Measurements from ENCODE around the gene DERA. TPM values are rescaled to one million over a fixed set of nuclear protein-coding genes. Genes with fewer than 3 reads are reported as not detected.

The DERA gene
- total and polyA plus RNA-seq, 2 of the 13 experiments (the other 11 are each of a cell fraction or from before 2014, with no cell fraction given) = 24.0 to 51.3 TPM

- Histone ChIP-seq H3K27me3 (ENCODE audit: control insufficient read depth in 1 of 2, insufficient read depth in 2 of 2, low read length in 2 of 2) (no peaks in the 10 kb centered on the region), H3K4me2 (ENCODE audit: low read depth, low read length) (no peak overlapping the region), H3K9ac (ENCODE audit: insufficient read depth, low read depth, low read length) (no peak overlapping the region), H3K4me1 (ENCODE audit: insufficient read depth, low read length) (peaks cover 3% of the 10 kb centered on the region), H3K36me3 (replicated peaks in 1 of 2; ENCODE audit: control insufficient read depth in 1 of 2, insufficient read depth in 2 of 2, low read length in 2 of 2) (no peaks in the 10 kb centered on the region), H3K9me3 (ENCODE audit: low read length) (no peaks in the 10 kb centered on the region), H3K27ac (ENCODE audit: extremely low read length, insufficient read depth, low read length) (no peak overlapping the region), H3K4me3 (replicated peaks in 1 of 3; ENCODE audit: insufficient read depth in 1 of 3, low read depth in 2 of 3, low read length in 3 of 3) (no peak overlapping the region), H2AFZ (ENCODE audit: low read length) (no peak overlapping the region), H4K20me1 (ENCODE audit: insufficient read depth, low read length) (no peaks in the 10 kb centered on the region), H3K79me2 (ENCODE audit: insufficient read depth, low read length) (no peaks in the 10 kb centered on the region)
- no peak for TF ChIP-seq ZNF652 (CRISPR knock-in tag; IDR thresholded peaks at IDR 0.05; ENCODE audit: borderline replicate concordance, low read depth)
- TF ChIP-seq CSRNP2 (CRISPR knock-in tag; conservative IDR thresholded peaks at IDR 0.05; ENCODE audit: low read depth) = no peak
- TF ChIP-seq ZNF891 (CRISPR knock-in tag; IDR thresholded peaks at IDR 0.05) = no peak
- no peak for TF ChIP-seq MBD4 (IDR thresholded peaks at IDR 0.05; ENCODE audit: borderline replicate concordance, low read length)
- TF ChIP-seq ZNF615 (CRISPR knock-in tag; IDR thresholded peaks at IDR 0.05; ENCODE audit: borderline replicate concordance) = no peak
- TF ChIP-seq TEF (CRISPR knock-in tag; IDR thresholded peaks at IDR 0.05) = no peak
- FAIRE-seq (no peak), DNase-seq (ENCODE audit: low spot score) (no peak), ATAC-seq (no peak)
- WGBS (ENCODE audit: low lambda C conversion rate) = 50% methylated on average over 1 of the region's 1 CpG
- in situ Hi-C loops (cut with HindIII; ENCODE audit: extremely low pct_ligation_motif_present, low pct_unique_long_range_greater_than_20kb) (no loop called here), intact Hi-C loops (cut with micrococcal nuclease; ENCODE audit: unreplicated experiment) (no loop called here)
- ChIA-PET POLR2A (no interaction called here), CTCF (ENCODE audit: low intra/inter-chr PET ratio, low total read pairs) (no interaction called here)
- BruUV-seq (replicated peaks) = no TSS peak
These were observed 35.3 kb upstream of the DERA start for GRCh38 chr12:15875863-15876262.

GRCh38 chr12:15879413-15879812, 31.7 kb upstream of the DERA start:
- no peak for ATAC-seq
- 96% methylated on average over 3 of the region's 3 CpGs for WGBS (ENCODE audit: low lambda C conversion rate)
- no peak overlapping the region for H3K4me2 ChIP-seq (ENCODE audit: low read depth, low read length)
- DNase-seq (ENCODE audit: low spot score) = no peak
- peaks cover 0 to 6% of the 10 kb centered on the region in 2 experiments; a peak in 1 of 5 replicates for H3K27me3 ChIP-seq (ENCODE audit: control insufficient read depth in 1 of 2, insufficient read depth in 2 of 2, low read length in 2 of 2)
- H3K4me3 ChIP-seq (replicated peaks in 1 of 3; ENCODE audit: insufficient read depth in 1 of 3, low read depth in 2 of 3, low read length in 3 of 3) = no peak overlapping the region
- no peak overlapping the region for H3K9ac ChIP-seq (ENCODE audit: insufficient read depth, low read depth, low read length)
- H3K4me1 ChIP-seq (ENCODE audit: insufficient read depth, low read length) = peaks cover 18% of the 10 kb centered on the region
- in situ Hi-C loops (cut with HindIII; ENCODE audit: extremely low pct_ligation_motif_present, low pct_unique_long_range_greater_than_20kb) = no loop called here
- TF ChIP-seq TMF1 (CRISPR knock-in tag; IDR thresholded peaks at IDR 0.05; ENCODE audit: low read depth) (no peak), ZSCAN21 (CRISPR knock-in tag; IDR thresholded peaks at IDR 0.05; ENCODE audit: borderline replicate concordance) (no peak), JUND (CRISPR knock-in tag; IDR thresholded peaks at IDR 0.05) (no peak), BRCA1 (CRISPR knock-in tag; IDR thresholded peaks at IDR 0.05) (no peak), AFF4 (CRISPR knock-in tag; IDR thresholded peaks at IDR 0.05) (no peak), ZBTB7B (CRISPR knock-in tag; IDR thresholded peaks at IDR 0.05) (no peak), ZNF777 (CRISPR knock-in tag; IDR thresholded peaks at IDR 0.05) (no peak), HNF4G (IDR thresholded peaks at IDR 0.05; ENCODE audit: borderline replicate concordance, low read depth, low read length) (no peak), HNF4G (CRISPR knock-in tag; IDR thresholded peaks at IDR 0.05; ENCODE audit: borderline replicate concordance, low read depth) (no peak)
- intact Hi-C loops (cut with micrococcal nuclease; ENCODE audit: unreplicated experiment) = no loop called here
- CTCF ChIA-PET (ENCODE audit: low intra/inter-chr PET ratio, low total read pairs) = no interaction called here
- no peaks in the 10 kb centered on the region for H3K9me3 ChIP-seq (ENCODE audit: low read length)
- H3K79me2 ChIP-seq (ENCODE audit: insufficient read depth, low read length) = peaks cover 19% of the 10 kb centered on the region
- POLR2A ChIA-PET = no interaction called here
- H3K36me3 ChIP-seq (replicated peaks in 1 of 2; ENCODE audit: control insufficient read depth in 1 of 2, insufficient read depth in 2 of 2, low read length in 2 of 2) = no peaks in the 10 kb centered on the region
- H3K27ac ChIP-seq (ENCODE audit: extremely low read length, insufficient read depth, low read length) = no peak overlapping the region
- no TSS peak for BruUV-seq (replicated peaks)
- FAIRE-seq = no peak
- peaks cover 10% of the 10 kb centered on the region for H4K20me1 ChIP-seq (ENCODE audit: insufficient read depth, low read length)
- H2AFZ ChIP-seq (ENCODE audit: low read length) = no peak overlapping the region

All from HepG2 (cell line).